ENCODE data around the gene CDCA7L.

DNA sequence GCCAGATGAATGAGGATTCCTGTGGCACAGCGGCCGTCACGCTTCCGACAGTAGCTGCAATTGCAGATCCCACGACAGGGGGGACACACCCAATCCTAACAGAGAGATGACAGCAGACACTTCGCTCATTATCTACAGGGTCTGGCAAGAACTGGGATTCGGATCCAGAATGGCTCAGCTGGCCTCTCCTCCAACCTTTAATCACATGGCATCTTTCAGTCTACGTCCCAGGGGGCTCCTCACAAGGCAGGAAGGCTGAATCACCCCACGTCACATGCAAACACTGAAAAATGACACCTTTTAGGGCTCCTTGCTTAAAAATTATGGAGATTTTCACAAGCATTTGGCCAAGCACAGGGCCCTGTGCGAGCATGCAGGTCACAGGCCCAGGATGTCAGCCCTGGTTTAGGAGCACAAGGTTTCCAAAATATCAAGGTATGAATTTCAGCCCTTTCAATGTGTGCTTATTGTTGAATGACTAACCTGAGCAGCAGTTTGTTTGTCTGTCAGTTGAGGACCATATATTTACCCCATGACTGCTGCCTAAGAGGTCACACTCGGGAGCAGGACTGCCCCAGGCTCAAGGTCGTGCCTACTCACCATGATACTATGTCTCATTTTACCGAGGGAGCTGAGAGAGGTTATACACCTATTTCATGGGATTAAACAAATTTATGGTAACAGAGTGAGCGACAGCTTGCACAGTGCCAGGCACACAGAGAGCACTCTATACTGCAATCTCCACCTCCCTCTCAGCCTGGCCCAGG is 42.5 kb downstream of the CDCA7L start:
- TF ChIP-seq, protein P1, sequence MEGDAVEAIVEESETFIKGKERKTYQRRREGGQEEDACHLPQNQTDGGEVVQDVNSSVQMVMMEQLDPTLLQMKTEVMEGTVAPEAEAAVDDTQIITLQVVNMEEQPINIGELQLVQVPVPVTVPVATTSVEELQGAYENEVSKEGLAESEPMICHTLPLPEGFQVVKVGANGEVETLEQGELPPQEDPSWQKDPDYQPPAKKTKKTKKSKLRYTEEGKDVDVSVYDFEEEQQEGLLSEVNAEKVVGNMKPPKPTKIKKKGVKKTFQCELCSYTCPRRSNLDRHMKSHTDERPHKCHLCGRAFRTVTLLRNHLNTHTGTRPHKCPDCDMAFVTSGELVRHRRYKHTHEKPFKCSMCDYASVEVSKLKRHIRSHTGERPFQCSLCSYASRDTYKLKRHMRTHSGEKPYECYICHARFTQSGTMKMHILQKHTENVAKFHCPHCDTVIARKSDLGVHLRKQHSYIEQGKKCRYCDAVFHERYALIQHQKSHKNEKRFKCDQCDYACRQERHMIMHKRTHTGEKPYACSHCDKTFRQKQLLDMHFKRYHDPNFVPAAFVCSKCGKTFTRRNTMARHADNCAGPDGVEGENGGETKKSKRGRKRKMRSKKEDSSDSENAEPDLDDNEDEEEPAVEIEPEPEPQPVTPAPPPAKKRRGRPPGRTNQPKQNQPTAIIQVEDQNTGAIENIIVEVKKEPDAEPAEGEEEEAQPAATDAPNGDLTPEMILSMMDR (IDR thresholded peaks at IDR 0.05; ENCODE audit: insufficient read depth, low read depth, low read length), result no peak
- no peak for TF ChIP-seq EZH2 (IDR thresholded peaks at IDR 0.05; ENCODE audit: insufficient read depth, low read length)

All from astrocyte (in vitro differentiated cells and primary cell).